Dendritic cell treated with granulocyte-macrophage colony-stimulating factor and Interleukin-4, amounts not matched to agents 40 ng/mL and 50 ng/mL, for 4 days (primary cell): Measurements from ENCODE around the gene RIMBP2.

Experiments used
- H3K27ac Mint-ChIP-seq: one replicate; pipeline ENCODE4 v1.8.0; 2022; ENCODE audit warnings: mild to moderate bottlenecking, mixed read lengths
- H3K27me3 Mint-ChIP-seq: one replicate; pipeline ENCODE4 v1.8.0; 2022; ENCODE audit warnings: mild to moderate bottlenecking, mixed read lengths
- H3K36me3 Mint-ChIP-seq: one replicate; pipeline ENCODE4 v1.8.0; 2022; ENCODE audit warnings: low read depth, mixed read lengths
- H3K4me1 Mint-ChIP-seq: one replicate; pipeline ENCODE4 v1.8.0; 2022; ENCODE audit warnings: low read depth, mixed read lengths
- H3K4me3 Mint-ChIP-seq: one replicate; pipeline ENCODE4 v1.8.0; 2022; ENCODE audit warnings: mild to moderate bottlenecking, moderate library complexity, mixed read lengths
- H3K9me3 Mint-ChIP-seq: one replicate; pipeline ENCODE4 v1.8.0; 2022; ENCODE audit warnings: mixed read lengths
- intact Hi-C: fragments of 100-400 bp; cut with micrococcal nuclease; formaldehyde crosslinking; loops from one replicate; pipeline ENCODE4 v1.15.0; 2022

The RIMBP2 gene

GRCh38 chr12:130540376-130540775, 175.7 kb downstream of the RIMBP2 start:
- Mint-ChIP-seq H3K9me3 (peaks cover 14% of the 10 kb centered on the region), H3K4me3 (no peak overlapping the region), H3K27ac (no peak overlapping the region), H3K4me1 (no peaks in the 10 kb centered on the region), H3K27me3 (no peaks in the 10 kb centered on the region), H3K36me3 (no peaks in the 10 kb centered on the region)
- intact Hi-C loops: no loop called here

- no peak overlapping the region for H3K4me3 Mint-ChIP-seq
- no peaks in the 10 kb centered on the region for H3K27me3 Mint-ChIP-seq
- H3K27ac Mint-ChIP-seq: no peak overlapping the region
- peaks cover 14% of the 10 kb centered on the region for H3K9me3 Mint-ChIP-seq
- H3K4me1 Mint-ChIP-seq: no peaks in the 10 kb centered on the region
- intact Hi-C loops: no loop called here
- H3K36me3 Mint-ChIP-seq: no peaks in the 10 kb centered on the region
Measured at GRCh38 chr12:130538343-130539095, 177.6 kb downstream of the RIMBP2 start.

- no peak overlapping the region for H3K27ac Mint-ChIP-seq
- no peaks in the 10 kb centered on the region for H3K36me3 Mint-ChIP-seq
- H3K4me1 Mint-ChIP-seq: no peaks in the 10 kb centered on the region
- H3K4me3 Mint-ChIP-seq: no peak overlapping the region
- H3K27me3 Mint-ChIP-seq: no peaks in the 10 kb centered on the region
- intact Hi-C loops: no loop called here
- H3K9me3 Mint-ChIP-seq: peaks cover 14% of the 10 kb centered on the region
Measured at GRCh38 chr12:130537655-130538054, 178.4 kb downstream of the RIMBP2 start.

GRCh38 chr12:130537051-130537450, 179.0 kb downstream of the RIMBP2 start:
- H3K4me1 Mint-ChIP-seq: no peaks in the 10 kb centered on the region
- no peaks in the 10 kb centered on the region for H3K27me3 Mint-ChIP-seq
- intact Hi-C loops: no loop called here
- H3K9me3 Mint-ChIP-seq: peaks cover 14% of the 10 kb centered on the region
- H3K27ac Mint-ChIP-seq: no peak overlapping the region
- no peak overlapping the region for H3K4me3 Mint-ChIP-seq
- no peaks in the 10 kb centered on the region for H3K36me3 Mint-ChIP-seq

GRCh38 chr12:130530429-130530828, 185.7 kb downstream of the RIMBP2 start:
- Mint-ChIP-seq H3K4me1 (no peaks in the 10 kb centered on the region), H3K9me3 (no peaks in the 10 kb centered on the region), H3K27me3 (no peaks in the 10 kb centered on the region), H3K36me3 (no peaks in the 10 kb centered on the region), H3K4me3 (no peak overlapping the region), H3K27ac (no peak overlapping the region)
- intact Hi-C loops: no loop called here

- Mint-ChIP-seq H3K9me3 (no peaks in the 10 kb centered on the region), H3K27me3 (no peaks in the 10 kb centered on the region), H3K27ac (no peak overlapping the region), H3K4me1 (no peaks in the 10 kb centered on the region), H3K4me3 (no peak overlapping the region), H3K36me3 (no peaks in the 10 kb centered on the region)
- intact Hi-C loops: no loop called here
Measured at GRCh38 chr12:130529781-130530180, 186.3 kb downstream of the RIMBP2 start.

GRCh38 chr12:130527239-130527638, 188.9 kb downstream of the RIMBP2 start:
- H3K4me1 Mint-ChIP-seq: no peaks in the 10 kb centered on the region
- intact Hi-C loops: no loop called here
- H3K9me3 Mint-ChIP-seq: no peaks in the 10 kb centered on the region
- H3K4me3 Mint-ChIP-seq: no peak overlapping the region
- H3K36me3 Mint-ChIP-seq: no peaks in the 10 kb centered on the region
- no peaks in the 10 kb centered on the region for H3K27me3 Mint-ChIP-seq
- H3K27ac Mint-ChIP-seq: no peak overlapping the region

GRCh38 chr12:130526813-130527212, 189.3 kb downstream of the RIMBP2 start:
- no peaks in the 10 kb centered on the region for H3K27me3 Mint-ChIP-seq
- H3K27ac Mint-ChIP-seq: no peak overlapping the region
- intact Hi-C loops: no loop called here
- no peak overlapping the region for H3K4me3 Mint-ChIP-seq
- no peaks in the 10 kb centered on the region for H3K36me3 Mint-ChIP-seq
- no peaks in the 10 kb centered on the region for H3K4me1 Mint-ChIP-seq
- H3K9me3 Mint-ChIP-seq: no peaks in the 10 kb centered on the region

GRCh38 chr12:130525384-130526172, 190.5 kb downstream of the RIMBP2 start:
- intact Hi-C loops: no loop called here
- H3K4me3 Mint-ChIP-seq: no peak overlapping the region
- no peaks in the 10 kb centered on the region for H3K4me1 Mint-ChIP-seq
- H3K9me3 Mint-ChIP-seq: no peaks in the 10 kb centered on the region
- no peaks in the 10 kb centered on the region for H3K27me3 Mint-ChIP-seq
- H3K36me3 Mint-ChIP-seq: no peaks in the 10 kb centered on the region
- H3K27ac Mint-ChIP-seq: no peak overlapping the region

GRCh38 chr12:130524759-130525158, 191.3 kb downstream of the RIMBP2 start:
- no peaks in the 10 kb centered on the region for H3K4me1 Mint-ChIP-seq
- intact Hi-C loops: no loop called here
- no peaks in the 10 kb centered on the region for H3K27me3 Mint-ChIP-seq
- no peaks in the 10 kb centered on the region for H3K36me3 Mint-ChIP-seq
- no peaks in the 10 kb centered on the region for H3K9me3 Mint-ChIP-seq
- H3K4me3 Mint-ChIP-seq: no peak overlapping the region
- H3K27ac Mint-ChIP-seq: no peak overlapping the region

GRCh38 chr12:130523863-130524614, 192.1 kb downstream of the RIMBP2 start:
- Mint-ChIP-seq H3K27me3 (no peaks in the 10 kb centered on the region), H3K9me3 (no peaks in the 10 kb centered on the region), H3K4me3 (no peak overlapping the region), H3K27ac (no peak overlapping the region), H3K4me1 (no peaks in the 10 kb centered on the region), H3K36me3 (no peaks in the 10 kb centered on the region)
- intact Hi-C loops: no loop called here

- Mint-ChIP-seq H3K4me1 (no peaks in the 10 kb centered on the region), H3K36me3 (no peaks in the 10 kb centered on the region), H3K27ac (no peak overlapping the region), H3K9me3 (no peaks in the 10 kb centered on the region), H3K27me3 (no peaks in the 10 kb centered on the region), H3K4me3 (no peak overlapping the region)
- intact Hi-C loops: no loop called here
Measured at GRCh38 chr12:130523208-130523607, 192.9 kb downstream of the RIMBP2 start.

- Mint-ChIP-seq H3K4me1 (no peaks in the 10 kb centered on the region), H3K27ac (no peak overlapping the region), H3K36me3 (no peaks in the 10 kb centered on the region), H3K27me3 (no peaks in the 10 kb centered on the region), H3K4me3 (no peak overlapping the region), H3K9me3 (no peaks in the 10 kb centered on the region)
- intact Hi-C loops: no loop called here
Measured at GRCh38 chr12:130522244-130522834, 193.8 kb downstream of the RIMBP2 start.
